OCI-LY3 (cell line): ENCODE results near the gene CCDC174.

Experiments
- H2AFZ ChIP-seq: fragments of 200-600, 300-600 bp; shearing (Covaris generic); 2 replicates; pipeline ENCODE4 v1.6.0; 2014; ENCODE audit warnings: antibody characterized with exemption, low read depth, low read length
- H3K27ac ChIP-seq: fragments of 200-600, 300-600 bp; sonication (generic); 2 replicates; pipeline ENCODE4 v1.5.1; 2014; ENCODE audit warnings: mild to moderate bottlenecking, low read length, moderate library complexity, mixed read lengths
- H3K27me3 ChIP-seq: fragments of 200-600, 300-600 bp; sonication (generic); 2 replicates; pipeline ENCODE4 v1.6.1; 2014; ENCODE audit warnings: low read depth, low read length, mixed read lengths
- H3K36me3 ChIP-seq: fragments of 200-600, 300-600 bp; sonication (generic); replicated peaks from 2 replicates; pipeline ENCODE3; 2014; ENCODE audit warnings: low read depth, low read length, mixed read lengths
- H3K4me1 ChIP-seq: fragments of 300-600, 200-600 bp; sonication (generic); 2 replicates; pipeline ENCODE4 v1.6.1; 2014; ENCODE audit warnings: low read length, mixed read lengths
- H3K4me2 ChIP-seq: fragments of 200-600, 300-600 bp; sonication (generic); 2 replicates; pipeline ENCODE4 v1.6.1; 2014; ENCODE audit warnings: low read length, mixed read lengths
- H3K4me3 ChIP-seq: fragments of 300-600, 200-600 bp; sonication (generic); 2 replicates; pipeline ENCODE4 v1.5.1; 2014; ENCODE audit warnings: antibody characterized with exemption, mild to moderate bottlenecking, low read length, moderate library complexity
- H3K79me2 ChIP-seq: fragments of 300-600, 200-600 bp; shearing (Covaris generic); 2 replicates; pipeline ENCODE4 v1.6.1; 2014; ENCODE audit warnings: mild to moderate bottlenecking, low read length, mixed read lengths
- H3K9ac ChIP-seq: fragments of 300-600, 200-600 bp; shearing (Covaris generic); 2 replicates; pipeline ENCODE4 v1.6.0; 2014; ENCODE audit warnings: mild to moderate bottlenecking, low read length, moderate library complexity
- H3K9me3 ChIP-seq: fragments of 200-600, 300-600 bp; shearing (Covaris generic); 2 replicates; pipeline ENCODE4 v1.6.1; 2014; ENCODE audit warnings: low read length, mixed read lengths; ENCODE audit not compliant: insufficient read depth
- H4K20me1 ChIP-seq: fragments of 200-600, 300-600 bp; sonication (generic); 2 replicates; pipeline ENCODE4 v1.6.1; 2016; ENCODE audit warnings: low read length, mixed read lengths; ENCODE audit not compliant: insufficient read depth
- EZH2phosphoT487 ChIP-seq: fragments of 200-600 bp; shearing (Covaris generic); IDR thresholded peaks from 2 replicates; pipeline ENCODE4 v1.6.1; 2018; ENCODE audit warnings: antibody characterized with exemption, mixed run types, low read depth
- TF ChIP-seq, protein P1 (sequence below): fragments of 200-600, 300-600 bp; sonication (generic); IDR thresholded peaks from 2 replicates; pipeline ENCODE4 v1.5.1; 2014; ENCODE audit warnings: antibody characterized with exemption, low read length, low read depth

CCDC174 gene

DNA sequence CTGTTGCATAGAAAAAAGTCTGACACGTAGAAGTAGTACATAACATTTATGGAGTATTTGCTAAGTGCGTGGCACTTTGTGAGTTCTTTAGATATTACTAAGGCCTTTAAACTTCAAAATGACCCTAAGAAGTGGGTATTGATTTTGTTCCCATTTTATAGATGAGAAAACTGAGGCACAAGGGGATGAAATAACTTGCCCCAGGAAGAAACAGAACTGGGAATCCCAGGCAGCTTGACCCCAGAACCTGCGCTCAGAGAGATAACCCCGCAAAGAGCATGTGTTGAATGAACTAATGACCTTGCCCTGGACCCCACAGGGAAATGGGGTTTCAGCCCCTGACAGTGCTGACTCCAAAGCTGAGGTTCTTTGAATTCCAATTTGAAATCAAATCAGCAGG lies 30.5 kb upstream of the CCDC174 start:
- Histone ChIP-seq H3K4me2 (no peak overlapping the region), H3K79me2 (no peaks in the 10 kb centered on the region), H2AFZ (no peak overlapping the region), H3K9ac (no peak overlapping the region), H4K20me1 (no peaks in the 10 kb centered on the region), H3K4me3 (no peak overlapping the region), H3K4me1 (peaks cover 2% of the 10 kb centered on the region; the same call in 1 of the 2 replicates), H3K27ac (no peak overlapping the region), H3K27me3 (peaks cover 29% of the 10 kb centered on the region), H3K36me3 (no peaks in the 10 kb centered on the region), H3K9me3 (no peaks in the 10 kb centered on the region)
- no peak for TF ChIP-seq EZH2phosphoT487
- TF ChIP-seq, protein P1, sequence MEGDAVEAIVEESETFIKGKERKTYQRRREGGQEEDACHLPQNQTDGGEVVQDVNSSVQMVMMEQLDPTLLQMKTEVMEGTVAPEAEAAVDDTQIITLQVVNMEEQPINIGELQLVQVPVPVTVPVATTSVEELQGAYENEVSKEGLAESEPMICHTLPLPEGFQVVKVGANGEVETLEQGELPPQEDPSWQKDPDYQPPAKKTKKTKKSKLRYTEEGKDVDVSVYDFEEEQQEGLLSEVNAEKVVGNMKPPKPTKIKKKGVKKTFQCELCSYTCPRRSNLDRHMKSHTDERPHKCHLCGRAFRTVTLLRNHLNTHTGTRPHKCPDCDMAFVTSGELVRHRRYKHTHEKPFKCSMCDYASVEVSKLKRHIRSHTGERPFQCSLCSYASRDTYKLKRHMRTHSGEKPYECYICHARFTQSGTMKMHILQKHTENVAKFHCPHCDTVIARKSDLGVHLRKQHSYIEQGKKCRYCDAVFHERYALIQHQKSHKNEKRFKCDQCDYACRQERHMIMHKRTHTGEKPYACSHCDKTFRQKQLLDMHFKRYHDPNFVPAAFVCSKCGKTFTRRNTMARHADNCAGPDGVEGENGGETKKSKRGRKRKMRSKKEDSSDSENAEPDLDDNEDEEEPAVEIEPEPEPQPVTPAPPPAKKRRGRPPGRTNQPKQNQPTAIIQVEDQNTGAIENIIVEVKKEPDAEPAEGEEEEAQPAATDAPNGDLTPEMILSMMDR = no peak

DNA sequence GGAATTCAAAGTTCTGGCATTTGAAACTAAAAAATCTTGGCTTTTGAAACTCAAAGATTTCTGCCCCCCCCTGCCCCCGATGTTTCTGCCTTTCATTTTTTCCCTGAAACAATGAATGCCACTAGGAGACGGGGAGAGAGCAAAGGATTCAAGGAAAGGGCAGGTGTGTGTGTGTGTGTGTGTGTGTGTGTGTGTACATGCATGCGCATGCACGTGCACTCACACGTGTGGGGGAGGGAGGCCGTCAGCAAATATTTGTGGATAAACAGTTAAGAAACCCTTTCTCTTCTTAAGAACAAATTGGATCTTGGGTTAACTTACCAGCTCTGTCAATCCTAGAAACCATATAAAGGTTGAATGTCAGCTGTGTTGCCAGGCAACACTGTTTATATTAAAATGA lies 29.2 kb upstream of the CCDC174 start:
- Histone ChIP-seq H3K27ac (no peak overlapping the region), H3K9ac (no peak overlapping the region), H3K27me3 (peaks cover 22% of the 10 kb centered on the region), H4K20me1 (no peaks in the 10 kb centered on the region), H3K79me2 (no peaks in the 10 kb centered on the region), H3K4me3 (no peak overlapping the region), H3K36me3 (no peaks in the 10 kb centered on the region), H3K9me3 (no peaks in the 10 kb centered on the region), H3K4me2 (no peak overlapping the region), H3K4me1 (peaks cover 2% of the 10 kb centered on the region; the same call in 1 of the 2 replicates), H2AFZ (no peak overlapping the region)
- TF ChIP-seq EZH2phosphoT487 = no peak
- TF ChIP-seq, protein P1 = no peak

DNA sequence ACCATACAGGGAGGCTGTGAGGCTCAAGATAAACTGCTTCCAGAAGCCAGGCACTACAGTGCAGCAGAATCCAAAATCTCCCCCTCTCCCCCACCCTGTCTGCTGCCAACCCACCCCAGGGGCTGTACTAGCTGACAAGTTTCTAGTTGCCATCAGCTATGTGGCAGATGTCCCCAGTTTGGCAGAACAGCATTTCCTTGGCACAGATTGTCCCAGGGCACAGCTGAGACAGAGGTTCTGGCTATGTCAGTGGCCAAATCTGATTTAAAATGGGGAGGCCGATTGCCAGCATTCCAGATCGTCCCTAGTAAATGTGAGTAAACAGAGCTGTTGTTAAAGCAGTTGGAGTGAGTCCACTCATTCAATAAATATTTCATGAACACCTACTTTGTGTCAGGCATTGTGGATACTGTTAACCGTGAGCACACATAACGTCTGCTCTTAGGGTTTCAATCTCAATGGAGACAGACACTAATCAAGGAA lies 28.0 kb upstream of the CCDC174 start:
- Histone ChIP-seq H3K27me3 (peaks cover 30% of the 10 kb centered on the region), H2AFZ (no peak overlapping the region)

DNA sequence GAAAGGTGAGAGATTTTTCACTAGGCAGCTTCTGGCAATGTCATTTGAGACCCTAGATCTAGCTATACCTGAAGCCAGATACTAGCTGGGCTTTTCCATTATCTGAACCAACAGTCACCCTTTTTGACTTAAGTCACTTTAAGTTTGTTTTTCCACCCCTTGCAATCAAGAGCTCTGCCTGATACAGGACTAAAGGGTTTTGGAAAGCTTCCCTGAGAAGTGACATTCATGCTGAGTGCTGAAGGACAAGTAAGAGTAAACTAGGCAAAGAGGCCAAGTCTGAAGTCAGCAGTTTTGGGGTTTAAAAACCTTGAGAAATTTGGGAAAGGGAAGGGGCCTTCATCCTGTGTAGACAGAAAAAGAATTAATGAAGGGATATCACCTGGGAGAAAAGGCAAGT lies 27.1 kb upstream of the CCDC174 start:
- Histone ChIP-seq H2AFZ (no peak overlapping the region), H3K9ac (no peak overlapping the region), H3K27ac (no peak overlapping the region), H3K4me1 (peaks cover 2% of the 10 kb centered on the region; the same call in 1 of the 2 replicates), H3K4me3 (no peak overlapping the region), H3K27me3 (peaks cover 35% of the 10 kb centered on the region), H3K9me3 (no peaks in the 10 kb centered on the region), H3K36me3 (no peaks in the 10 kb centered on the region), H3K79me2 (no peaks in the 10 kb centered on the region), H4K20me1 (no peaks in the 10 kb centered on the region), H3K4me2 (no peak overlapping the region)
- TF ChIP-seq EZH2phosphoT487 = no peak
- TF ChIP-seq, protein P1 = no peak

More for the DNA sequence above, 28.0 kb upstream of the CCDC174 start:
- H3K79me2 ChIP-seq = no peaks in the 10 kb centered on the region
- H4K20me1 ChIP-seq = no peaks in the 10 kb centered on the region
- no peak overlapping the region for H3K9ac ChIP-seq
- H3K4me2 ChIP-seq = no peak overlapping the region
- H3K27ac ChIP-seq = no peak overlapping the region
- H3K36me3 ChIP-seq = no peaks in the 10 kb centered on the region
- peaks cover 2% of the 10 kb centered on the region; the same call in 1 of the 2 replicates for H3K4me1 ChIP-seq
- TF ChIP-seq, protein P1 = no peak
- TF ChIP-seq EZH2phosphoT487 = no peak
- no peak overlapping the region for H3K4me3 ChIP-seq
- H3K9me3 ChIP-seq = no peaks in the 10 kb centered on the region
